GM18868 (cell line): ENCODE results near the gene COA4.
"Not testable (repeated sequence)": the region's sequence is repeated elsewhere in the genome, so short reads cannot be mapped to it uniquely, and the experiment has no call there.

Experiments used
- ATAC-seq: cut with Tn5 transposase; IDR thresholded peaks from one replicate; pipeline ENCODE4 v1.9.1; 2021; ENCODE audit warnings: mild to moderate bottlenecking, moderate library complexity; ENCODE audit not compliant: unreplicated experiment

The COA4 gene

GRCh38 chr11:73876424-73877310, at the start of gene COA4, which contains the start of gene PAAF1:
COA4 (minus strand) TSS chr11:73876846; CDS start chr11:73873378, 3,468 bp downstream.
PAAF1 (plus strand) TSS chr11:73876999; CDS start chr11:73877022, 23 bp downstream.
- ATAC-seq, result peak; percentile 98

- ATAC-seq, result no peak
These were observed 44.5 kb upstream of the COA4 start for GRCh38 chr11:73921180-73921579.

GRCh38 chr11:73916435-73916834, 39.8 kb upstream of the COA4 start:
- ATAC-seq, result no peak

- no peak for ATAC-seq
These were observed 37.6 kb upstream of the COA4 start for GRCh38 chr11:73914284-73914683.

- no peak for ATAC-seq
These were observed 36.8 kb upstream of the COA4 start for GRCh38 chr11:73913472-73913871.

- ATAC-seq, result no peak
These were observed 35.4 kb upstream of the COA4 start for GRCh38 chr11:73912026-73912425.

- no peak for ATAC-seq
These were observed 30.5 kb upstream of the COA4 start for GRCh38 chr11:73907191-73907590.

- no peak for ATAC-seq
These were observed 25.7 kb upstream of the COA4 start for GRCh38 chr11:73902303-73902702.

GRCh38 chr11:73894725-73895335, 18.2 kb upstream of the COA4 start:
- no peak for ATAC-seq

GRCh38 chr11:73893041-73893440, 16.4 kb upstream of the COA4 start:
- no peak for ATAC-seq

- ATAC-seq, result no peak
These were observed 12.9 kb upstream of the COA4 start for GRCh38 chr11:73889536-73889935.

GRCh38 chr11:73889019-73889418, 12.4 kb upstream of the COA4 start:
- no peak for ATAC-seq

- no peak for ATAC-seq
These were observed 11.6 kb upstream of the COA4 start for GRCh38 chr11:73888244-73888643.

- ATAC-seq, result no peak
These were observed 7.2 kb upstream of the COA4 start for GRCh38 chr11:73883856-73884255.

- not testable (repeated sequence) for ATAC-seq
These were observed 3.8 kb upstream of the COA4 start for GRCh38 chr11:73880449-73880848.

GRCh38 chr11:73878771-73879170, 2.1 kb upstream of the COA4 start:
- no peak for ATAC-seq

- no peak for ATAC-seq
These were observed 806 bp downstream of the COA4 start for GRCh38 chr11:73875840-73876239.

- ATAC-seq, result no peak
These were observed 1.3 kb downstream of the COA4 start for GRCh38 chr11:73875380-73875779.

GRCh38 chr11:73872749-73873357, 3.8 kb downstream of the COA4 start:
- ATAC-seq, result no peak

- no peak for ATAC-seq
These were observed 6.4 kb downstream of the COA4 start for GRCh38 chr11:73870261-73870660.

GRCh38 chr11:73869332-73869949, 7.2 kb downstream of the COA4 start:
- no peak for ATAC-seq
